Natural killer cell (primary cell): ENCODE measurements around the gene FARP2. TPM values are rescaled to one million over a fixed set of nuclear protein-coding genes. Genes with fewer than 3 reads are reported as not detected.
A peak's percentile ranks its signal among the peaks of the same experiment; 100 is the strongest.

ENCODE experiments used
- ATAC-seq, 3 donors: fragments of 150-1000 bp in 2 of 3; fragments of 200-7000 bp in 1 of 3; cut with Tn5 transposase; 1 replicate in 1 of 3; 2 replicates in 2 of 3; pipeline ENCODE4 v1.10.0; 2021; ENCODE audit warnings: mild to moderate bottlenecking in 2 of 3, moderate library complexity in 2 of 3
- DNase-seq, 2 donors: peaks; one replicate each; pipeline versions ENCODE4 v3.0.0 to v3.0.0-alpha.2; 2013 to 2021; ENCODE audit warnings: mixed read lengths in 1 of 2
- H3K27ac ChIP-seq: one replicate; pipeline ENCODE4 v1.5.1; 2013; ENCODE audit warnings: mild to moderate bottlenecking, low read length
- H3K27me3 ChIP-seq: one replicate; pipeline ENCODE4 v1.6.1; 2013; ENCODE audit warnings: low read length; ENCODE audit not compliant: control insufficient read depth, insufficient read depth
- H3K36me3 ChIP-seq: one replicate; pipeline ENCODE4 v1.6.1; 2013; ENCODE audit warnings: low read length; ENCODE audit not compliant: control insufficient read depth, insufficient read depth
- H3K4me1 ChIP-seq: one replicate; pipeline ENCODE4 v1.6.1; 2013; ENCODE audit warnings: low read length; ENCODE audit not compliant: control insufficient read depth, insufficient read depth
- H3K4me3 ChIP-seq: one replicate; pipeline ENCODE4 v1.5.1; 2013; ENCODE audit warnings: low read length
- H3K9me3 ChIP-seq: one replicate; pipeline ENCODE4 v1.6.1; 2013; ENCODE audit warnings: low read length; ENCODE audit not compliant: control insufficient read depth, insufficient read depth
- H3K27ac Mint-ChIP-seq, 2 donors: one replicate each; pipeline ENCODE4 v1.8.0; 2022; ENCODE audit warnings: mild to moderate bottlenecking in 2 of 2, mixed read lengths in 2 of 2, moderate library complexity in 1 of 2
- H3K27me3 Mint-ChIP-seq, 2 donors: one replicate each; pipeline ENCODE4 v1.8.0; 2022; ENCODE audit warnings: low read depth in 2 of 2, mixed read lengths in 2 of 2
- H3K36me3 Mint-ChIP-seq: one replicate; pipeline ENCODE4 v1.8.0; 2022; ENCODE audit warnings: mixed read lengths
- H3K4me1 Mint-ChIP-seq, 2 donors: one replicate each; pipeline ENCODE4 v1.8.0; 2022; ENCODE audit warnings: mixed read lengths in 2 of 2
- H3K4me3 Mint-ChIP-seq: one replicate; pipeline ENCODE4 v1.8.0; 2022; ENCODE audit warnings: mild to moderate bottlenecking, moderate library complexity, mixed read lengths
- H3K9me3 Mint-ChIP-seq, 2 donors: one replicate each; pipeline ENCODE4 v1.8.0; 2022; ENCODE audit warnings: mixed read lengths in 2 of 2
- WGBS: methylation state at CpG from one replicate; pipeline ENCODE4 v1.1.7; 2013; ENCODE audit warnings: missing lambda C conversion rate; ENCODE audit not compliant: insufficient coverage; 5-methylcytosine and 5-hydroxymethylcytosine counted together
- intact Hi-C: fragments of 100-400 bp; cut with micrococcal nuclease; formaldehyde crosslinking; loops from one replicate; pipeline ENCODE4 v1.14.2; 2022
- total RNA-seq, 4 donors: library from RNA; stranded (reverse); fragments of 120-200 nt in 1 of 4; gene quantifications; one replicate each; pipeline versions ENCODE4 v1.2.3 to v1.2.4, GENCODE V29; 2013 to 2022
- TF ChIP-seq, protein P1 (sequence below): fragments of 200-600 bp; IDR thresholded peaks from one replicate; pipeline ENCODE4 v1.8.0; 2022; ENCODE audit warnings: antibody characterized with exemption

The FARP2 gene, protein sequence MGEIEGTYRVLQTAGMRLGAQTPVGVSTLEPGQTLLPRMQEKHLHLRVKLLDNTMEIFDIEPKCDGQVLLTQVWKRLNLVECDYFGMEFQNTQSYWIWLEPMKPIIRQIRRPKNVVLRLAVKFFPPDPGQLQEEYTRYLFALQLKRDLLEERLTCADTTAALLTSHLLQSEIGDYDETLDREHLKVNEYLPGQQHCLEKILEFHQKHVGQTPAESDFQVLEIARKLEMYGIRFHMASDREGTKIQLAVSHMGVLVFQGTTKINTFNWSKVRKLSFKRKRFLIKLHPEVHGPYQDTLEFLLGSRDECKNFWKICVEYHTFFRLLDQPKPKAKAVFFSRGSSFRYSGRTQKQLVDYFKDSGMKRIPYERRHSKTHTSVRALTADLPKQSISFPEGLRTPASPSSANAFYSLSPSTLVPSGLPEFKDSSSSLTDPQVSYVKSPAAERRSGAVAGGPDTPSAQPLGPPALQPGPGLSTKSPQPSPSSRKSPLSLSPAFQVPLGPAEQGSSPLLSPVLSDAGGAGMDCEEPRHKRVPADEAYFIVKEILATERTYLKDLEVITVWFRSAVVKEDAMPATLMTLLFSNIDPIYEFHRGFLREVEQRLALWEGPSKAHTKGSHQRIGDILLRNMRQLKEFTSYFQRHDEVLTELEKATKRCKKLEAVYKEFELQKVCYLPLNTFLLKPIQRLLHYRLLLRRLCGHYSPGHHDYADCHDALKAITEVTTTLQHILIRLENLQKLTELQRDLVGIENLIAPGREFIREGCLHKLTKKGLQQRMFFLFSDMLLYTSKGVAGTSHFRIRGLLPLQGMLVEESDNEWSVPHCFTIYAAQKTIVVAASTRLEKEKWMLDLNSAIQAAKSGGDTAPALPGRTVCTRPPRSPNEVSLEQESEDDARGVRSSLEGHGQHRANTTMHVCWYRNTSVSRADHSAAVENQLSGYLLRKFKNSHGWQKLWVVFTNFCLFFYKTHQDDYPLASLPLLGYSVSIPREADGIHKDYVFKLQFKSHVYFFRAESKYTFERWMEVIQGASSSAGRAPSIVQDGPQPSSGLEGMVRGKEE
- 10 to 100 TPM; 26.8 to 40.6 (median 31.6) TPM for total RNA-seq
- total RNA-seq (2013): 39.9 TPM

DNA sequence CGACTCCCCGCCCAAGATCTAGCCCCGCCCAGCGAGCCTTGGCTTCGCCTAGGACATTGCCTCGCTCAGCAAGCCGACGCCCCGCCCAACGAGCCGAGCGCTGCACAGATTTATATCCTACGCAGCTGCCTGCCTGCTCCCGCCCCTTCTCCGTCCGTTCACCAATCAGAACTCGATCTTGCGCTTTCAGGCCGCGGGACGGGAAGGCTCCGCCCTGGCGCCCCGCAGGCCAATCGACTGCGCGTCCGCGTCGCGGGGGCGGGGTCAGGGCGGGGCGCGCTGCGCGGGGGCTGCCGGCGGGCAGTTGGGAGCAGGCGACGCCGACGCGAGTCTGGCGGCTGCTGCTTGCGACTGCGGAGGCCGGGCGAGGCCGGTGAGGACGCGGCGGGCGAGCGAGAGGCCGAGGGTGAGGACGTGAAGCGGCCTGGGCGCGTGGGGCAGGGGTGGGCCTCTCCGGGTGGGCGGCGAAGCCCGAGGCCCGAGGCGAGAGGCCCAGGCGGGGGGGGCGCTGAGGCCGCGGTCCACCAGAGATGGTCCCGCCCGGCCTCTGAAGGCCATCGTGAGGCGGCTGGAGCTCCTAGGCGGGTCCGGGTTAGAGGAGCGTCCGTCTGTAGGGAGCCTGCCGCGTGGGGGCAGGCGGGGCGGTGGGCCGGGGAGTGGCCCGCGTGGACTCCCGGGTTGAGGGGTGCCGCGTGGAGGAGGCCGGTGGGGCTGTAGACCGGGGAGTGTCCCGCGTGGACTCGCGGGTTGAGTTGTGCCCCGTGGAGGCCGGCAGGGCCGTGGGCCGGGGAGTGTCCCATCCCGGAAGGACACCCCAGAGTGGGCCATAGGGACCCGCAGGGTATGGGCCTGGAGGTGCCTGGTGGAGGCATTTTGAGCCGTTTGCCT is at the start of gene FARP2:
FARP2 (plus strand) TSS at position 303 of the 888 bp plus-strand sequence. CDS start 16,823 bp downstream, outside the sequence.
- H3K4me1 ChIP-seq: peaks cover 16% of the 10 kb centered on the region
- H3K9me3 ChIP-seq: no peaks in the 10 kb centered on the region
- Mint-ChIP-seq H3K4me3 (peak within 1 kb of the TSS; percentile 84), H3K27me3 (no peaks in the 10 kb centered on the region), H3K9me3 (no peaks in the 10 kb centered on the region), H3K27ac (peak within 1 kb of the TSS; percentile 79 to 85), H3K36me3 (peaks cover 3% of the 10 kb centered on the region), H3K4me1 (peaks cover 7 to 26% of the 10 kb centered on the region in 2 donors)
- no peaks in the 10 kb centered on the region for H3K27me3 ChIP-seq
- peak within 1 kb of the TSS; percentile 54 for H3K4me3 ChIP-seq
- DNase-seq: peak; percentile 93 to 99
- peaks cover 27% of the 10 kb centered on the region for H3K36me3 ChIP-seq
- peak within 1 kb of the TSS; percentile 66 for H3K27ac ChIP-seq
- TF ChIP-seq, protein P1, sequence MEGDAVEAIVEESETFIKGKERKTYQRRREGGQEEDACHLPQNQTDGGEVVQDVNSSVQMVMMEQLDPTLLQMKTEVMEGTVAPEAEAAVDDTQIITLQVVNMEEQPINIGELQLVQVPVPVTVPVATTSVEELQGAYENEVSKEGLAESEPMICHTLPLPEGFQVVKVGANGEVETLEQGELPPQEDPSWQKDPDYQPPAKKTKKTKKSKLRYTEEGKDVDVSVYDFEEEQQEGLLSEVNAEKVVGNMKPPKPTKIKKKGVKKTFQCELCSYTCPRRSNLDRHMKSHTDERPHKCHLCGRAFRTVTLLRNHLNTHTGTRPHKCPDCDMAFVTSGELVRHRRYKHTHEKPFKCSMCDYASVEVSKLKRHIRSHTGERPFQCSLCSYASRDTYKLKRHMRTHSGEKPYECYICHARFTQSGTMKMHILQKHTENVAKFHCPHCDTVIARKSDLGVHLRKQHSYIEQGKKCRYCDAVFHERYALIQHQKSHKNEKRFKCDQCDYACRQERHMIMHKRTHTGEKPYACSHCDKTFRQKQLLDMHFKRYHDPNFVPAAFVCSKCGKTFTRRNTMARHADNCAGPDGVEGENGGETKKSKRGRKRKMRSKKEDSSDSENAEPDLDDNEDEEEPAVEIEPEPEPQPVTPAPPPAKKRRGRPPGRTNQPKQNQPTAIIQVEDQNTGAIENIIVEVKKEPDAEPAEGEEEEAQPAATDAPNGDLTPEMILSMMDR: no peak
- WGBS: under 1% methylated on average over 101 of the region's 101 CpGs
- intact Hi-C loops: loop anchor here (1.0 to 10.0 kb wide), 5 partner anchors 41 to 529 kb away; partner anchors contain the start of genes HDLBP, PASK and SEPTIN2
- ATAC-seq: peak; percentile 92 to 97 (median 92)

DNA sequence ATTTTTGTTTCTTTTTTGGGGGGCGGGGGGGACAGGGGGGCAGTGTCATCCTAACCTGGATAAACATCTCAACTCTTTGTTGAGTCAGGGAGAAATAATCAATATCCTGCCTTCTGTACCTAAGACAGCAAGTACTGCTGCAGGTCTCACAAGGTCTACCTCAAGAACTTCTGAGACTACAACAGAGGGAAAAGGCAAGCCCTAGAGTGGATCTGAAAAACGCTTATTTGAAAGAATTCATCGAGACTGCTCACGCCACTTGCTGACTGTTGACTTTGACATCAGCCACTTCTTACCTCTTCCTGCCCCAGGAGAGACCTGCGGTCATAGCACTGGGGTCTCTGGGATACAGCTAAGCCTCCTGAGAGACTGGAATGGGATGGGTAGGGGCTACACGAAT is 49.0 kb upstream of the FARP2 start:
- H3K4me1 ChIP-seq: peaks cover 58% of the 10 kb centered on the region

DNA sequence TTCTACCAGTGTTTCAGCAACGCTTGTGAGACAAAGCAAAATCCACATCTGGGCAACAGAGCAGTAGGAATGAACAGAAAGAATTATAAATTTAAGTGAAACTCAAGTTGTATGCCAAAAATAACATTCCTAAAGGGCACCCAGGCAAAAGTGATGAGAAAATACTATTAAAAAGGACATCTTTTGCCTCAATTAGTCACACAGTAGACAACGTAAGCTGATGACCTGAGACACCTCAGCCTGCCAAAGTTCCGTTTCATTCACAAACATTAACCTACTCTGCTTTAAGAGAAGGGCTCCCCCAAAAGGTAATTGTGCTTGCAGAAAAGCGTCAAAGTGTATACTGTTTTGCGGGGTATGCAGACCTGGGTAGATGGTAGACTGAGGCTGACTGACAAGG is 47.8 kb upstream of the FARP2 start:
- ATAC-seq: no peak
- Histone ChIP-seq H3K27me3 (no peaks in the 10 kb centered on the region), H3K4me3 (no peak overlapping the region), H3K9me3 (no peaks in the 10 kb centered on the region), H3K4me1 (peaks cover 46% of the 10 kb centered on the region), H3K27ac (no peak overlapping the region), H3K36me3 (no peaks in the 10 kb centered on the region)
- no peaks in the 10 kb centered on the region for H3K36me3 Mint-ChIP-seq
- H3K27ac Mint-ChIP-seq: peak overlapping the region; percentile 54 to 85
- no peak overlapping the region for H3K4me3 Mint-ChIP-seq
- DNase-seq: no peak
- no peaks in the 10 kb centered on the region for H3K27me3 Mint-ChIP-seq
- intact Hi-C loops: no loop called here
- WGBS: 96% methylated on average over 4 of the region's 5 CpGs
- no peaks in the 10 kb centered on the region for H3K9me3 Mint-ChIP-seq
- H3K4me1 Mint-ChIP-seq: peaks cover 57 to 61% of the 10 kb centered on the region in 2 donors
- TF ChIP-seq, protein P1: no peak

More for the DNA sequence above, 49.0 kb upstream of the FARP2 start:
- H3K27me3 Mint-ChIP-seq: no peaks in the 10 kb centered on the region
- H3K4me3 Mint-ChIP-seq: no peak overlapping the region
- H3K4me1 Mint-ChIP-seq: peaks cover 59 to 67% of the 10 kb centered on the region in 2 donors
- H3K27ac ChIP-seq: no peak overlapping the region
- H3K27me3 ChIP-seq: no peaks in the 10 kb centered on the region
- TF ChIP-seq, protein P1: no peak
- no peaks in the 10 kb centered on the region for H3K36me3 ChIP-seq
- no peak overlapping the region for H3K4me3 ChIP-seq
- 82% methylated on average over 6 of the region's 6 CpGs for WGBS
- no peaks in the 10 kb centered on the region for H3K9me3 Mint-ChIP-seq
- intact Hi-C loops: no loop called here
- H3K27ac Mint-ChIP-seq: no peak overlapping the region
- no peak for DNase-seq
- H3K9me3 ChIP-seq: no peaks in the 10 kb centered on the region
- H3K36me3 Mint-ChIP-seq: no peaks in the 10 kb centered on the region
- no peak for ATAC-seq
